HG03103 (cell line): ENCODE data around the gene KCNK10.

Experiments
- ATAC-seq: cut with Tn5 transposase; IDR thresholded peaks from one replicate; pipeline ENCODE4 v1.9.1; 2021; ENCODE audit warnings: low read depth; ENCODE audit not compliant: unreplicated experiment

Gene KCNK10

DNA sequence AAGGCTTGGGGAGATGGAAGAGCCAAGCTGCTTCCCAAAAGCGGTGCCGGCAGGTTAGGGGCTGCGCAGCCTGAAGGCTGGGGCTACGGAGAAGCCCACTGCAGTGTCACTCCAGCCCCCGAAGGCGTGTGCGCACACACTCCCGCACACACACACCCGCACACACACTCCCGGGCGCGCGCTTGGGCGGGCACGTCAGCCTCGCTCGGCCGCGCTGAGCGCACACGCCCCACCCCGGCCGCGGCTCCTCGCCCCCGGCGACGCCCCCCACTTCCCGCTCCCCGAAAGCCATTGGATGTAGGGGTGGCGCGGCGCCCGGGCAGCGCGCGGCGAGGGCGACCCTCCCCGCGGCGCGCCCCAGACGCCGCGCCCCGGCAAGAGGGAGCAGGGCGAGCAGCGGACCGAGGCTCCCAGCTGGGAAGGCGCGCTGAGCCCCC, at the start of gene KCNK10:
TSS of gene KCNK10 (minus strand) at position 184 of the 437 bp plus-strand sequence. CDS start 471 bp downstream, outside the sequence.
- ATAC-seq, result peak; percentile 25

DNA sequence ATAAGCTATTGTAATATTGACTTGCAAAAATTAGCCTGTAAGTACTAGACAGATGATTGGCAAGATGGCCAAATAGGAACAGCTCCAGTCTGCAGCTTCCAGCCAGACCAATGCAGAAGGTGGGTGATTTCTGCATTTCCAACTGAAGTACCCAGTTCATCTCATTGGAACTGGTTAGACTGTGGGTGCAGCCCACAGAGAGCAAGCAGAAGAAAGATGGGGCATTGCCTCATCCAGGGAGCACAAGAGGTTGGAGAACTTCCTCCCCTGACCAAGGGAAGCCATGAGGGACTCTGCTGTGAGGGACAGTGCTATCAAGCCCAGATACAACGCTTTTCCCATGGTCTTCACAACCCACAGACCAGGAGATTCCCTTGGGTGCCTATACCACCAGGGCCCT, 46.4 kb upstream of the KCNK10 start:
- ATAC-seq, result no peak

- ATAC-seq, result no peak
These were observed 41.8 kb upstream of the KCNK10 start for GRCh38 chr14:88364710-88365413.

DNA sequence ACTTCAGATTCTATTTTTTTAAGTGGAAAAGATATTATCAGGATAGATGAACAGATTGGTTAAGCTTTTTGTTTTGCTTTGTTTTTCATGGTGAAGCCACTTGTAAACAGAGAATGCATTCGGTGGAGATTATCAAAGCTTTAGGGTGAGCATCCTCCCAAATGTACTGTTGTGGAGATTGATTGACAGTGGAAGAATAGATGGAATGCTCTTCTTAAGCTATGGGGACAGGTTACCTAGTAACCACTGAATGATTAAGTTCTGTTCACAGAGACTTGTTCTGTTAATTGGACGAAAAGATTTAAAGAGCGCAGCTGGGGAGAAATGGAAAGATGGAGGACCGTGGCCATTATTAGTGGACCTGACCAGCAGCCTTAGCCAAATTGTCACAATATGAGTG, 40.6 kb upstream of the KCNK10 start:
- ATAC-seq, result no peak

GRCh38 chr14:88359500-88359899, 36.4 kb upstream of the KCNK10 start:
- ATAC-seq, result no peak

GRCh38 chr14:88354358-88354757, 31.3 kb upstream of the KCNK10 start:
- no peak for ATAC-seq

DNA sequence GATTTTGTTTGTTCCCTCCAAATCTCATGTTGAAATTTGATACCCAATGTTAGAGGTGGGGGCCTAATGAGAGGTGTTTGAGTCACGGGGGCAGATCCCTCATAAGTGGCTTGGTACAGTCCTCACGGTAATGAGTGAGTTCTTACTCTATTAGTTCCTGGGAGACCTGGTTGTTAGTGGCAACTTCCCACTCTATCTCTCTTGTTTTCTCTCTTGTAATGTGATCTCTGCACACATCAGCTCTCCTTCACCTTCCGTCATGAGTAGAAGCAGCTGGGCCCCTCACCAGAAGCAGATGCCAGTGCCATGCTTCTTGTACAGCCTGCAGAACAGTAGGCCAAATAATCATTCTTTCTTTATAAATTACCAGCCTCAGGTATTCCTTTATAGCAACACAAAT, 29.6 kb upstream of the KCNK10 start:
- no peak for ATAC-seq

DNA sequence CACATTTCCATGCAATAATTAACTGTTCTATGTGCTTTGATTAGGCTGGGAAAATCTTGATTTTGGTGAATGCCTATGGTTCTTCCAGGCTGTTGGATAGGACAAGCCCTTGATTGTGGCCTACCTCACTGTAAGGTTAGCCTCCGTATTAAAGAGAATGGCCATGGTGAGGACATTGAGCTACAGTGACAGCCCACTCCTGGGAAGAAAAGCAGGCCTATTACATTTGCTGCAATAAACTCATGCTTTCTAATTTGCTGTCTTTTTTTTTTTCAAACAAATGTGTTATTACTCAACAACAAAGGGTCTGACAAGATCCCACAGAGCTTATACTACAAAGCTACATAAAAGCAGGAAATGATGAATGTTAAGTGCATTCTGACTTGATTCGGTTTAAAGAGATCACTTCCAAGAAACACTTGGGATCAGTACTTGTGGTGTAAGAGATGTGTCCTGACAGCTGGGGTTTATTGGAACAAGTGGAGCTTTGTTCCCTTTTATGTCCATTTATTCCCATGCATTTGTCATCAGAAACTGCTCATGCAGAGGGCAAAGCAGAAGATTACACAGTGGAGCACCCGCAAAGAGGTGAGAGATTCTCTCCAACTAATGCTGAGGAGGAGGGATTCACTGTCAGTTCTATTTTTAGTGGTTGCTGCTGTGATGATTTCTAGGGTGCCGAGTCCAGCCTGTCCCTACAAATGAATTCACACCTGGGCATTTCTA, 29.1 kb upstream of the KCNK10 start:
- no peak for ATAC-seq

DNA sequence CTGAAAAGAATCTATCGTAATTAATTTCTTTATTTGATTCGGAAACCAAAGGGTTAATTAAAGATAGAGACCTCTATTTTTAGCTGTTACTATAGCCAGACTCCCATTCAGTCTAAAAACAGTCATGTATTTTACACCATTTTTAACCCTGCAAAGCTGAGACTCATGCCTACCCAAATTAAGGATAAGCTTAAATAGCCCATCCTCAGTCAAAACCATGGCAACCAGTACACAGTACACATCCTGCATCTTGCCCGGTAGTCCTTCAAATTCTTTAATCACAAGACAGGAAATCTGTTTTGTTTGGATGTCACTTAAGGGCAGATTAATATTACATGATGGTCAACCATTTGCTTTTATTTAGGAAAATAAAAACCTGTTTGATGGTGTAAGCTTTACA, 25.5 kb upstream of the KCNK10 start:
- ATAC-seq, result no peak

- ATAC-seq, result no peak
These were observed 23.1 kb upstream of the KCNK10 start for GRCh38 chr14:88346048-88346639.

DNA sequence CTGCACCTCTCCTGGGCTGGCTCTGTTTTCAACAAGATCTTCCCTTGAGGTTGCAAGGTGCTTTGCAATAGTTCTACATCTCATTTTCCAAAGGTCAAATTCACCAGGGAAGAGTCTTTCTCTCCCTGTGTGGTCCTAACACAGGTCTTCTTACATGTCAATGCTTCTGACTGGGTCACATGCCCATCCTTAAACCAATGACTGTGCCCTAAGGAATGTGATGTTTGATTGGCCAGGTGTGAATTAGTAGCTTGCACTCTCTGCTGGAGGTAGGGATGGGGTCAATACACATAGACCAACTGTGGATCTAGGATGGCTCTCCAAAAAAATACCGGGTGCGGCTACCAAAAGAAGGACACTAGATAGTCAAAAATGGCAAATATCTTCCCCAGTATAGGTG, 19.9 kb upstream of the KCNK10 start:
- no peak for ATAC-seq

DNA sequence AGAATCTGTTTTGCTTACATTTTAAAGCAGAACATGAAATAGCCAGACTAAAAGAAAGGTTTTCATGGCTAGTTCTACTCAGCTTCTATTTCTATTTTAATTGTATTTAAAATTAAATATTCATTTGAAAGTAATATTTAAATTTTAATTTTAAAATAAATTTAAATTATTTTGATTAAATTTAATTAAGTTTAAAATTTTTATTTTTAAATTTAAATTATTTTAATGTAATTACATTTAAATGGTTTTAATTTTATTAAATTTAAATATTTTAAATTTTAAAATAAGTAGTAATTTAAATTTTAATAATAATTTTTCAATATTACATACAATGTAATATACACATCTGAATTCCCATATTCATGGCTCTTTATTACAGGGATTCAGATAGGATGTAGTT, 17.3 kb upstream of the KCNK10 start:
- ATAC-seq, result no peak

GRCh38 chr14:88333036-88333435, 10.0 kb upstream of the KCNK10 start:
- ATAC-seq, result no peak

DNA sequence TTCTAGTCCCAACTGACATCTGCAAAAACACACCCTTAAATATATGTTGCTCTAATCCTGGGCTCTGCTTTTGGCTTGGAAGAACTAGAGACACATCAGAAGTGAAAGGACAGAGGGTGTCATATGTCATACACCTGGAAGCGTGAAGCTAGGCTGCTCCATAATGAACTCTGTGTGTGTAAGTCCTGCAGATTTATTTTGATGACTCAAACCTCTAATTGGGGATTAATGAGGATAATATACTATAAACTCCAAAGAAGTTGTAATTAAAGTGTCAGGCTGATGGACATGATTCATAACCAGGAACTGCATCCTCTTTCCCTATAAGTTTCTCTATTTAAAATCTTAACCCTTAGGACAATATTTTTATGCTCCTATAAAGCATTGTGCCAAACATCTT, 4.4 kb upstream of the KCNK10 start:
- no peak for ATAC-seq

- ATAC-seq, result no peak
These were observed 3.5 kb upstream of the KCNK10 start for GRCh38 chr14:88326352-88327103.

- no peak for ATAC-seq
These were observed 2.8 kb upstream of the KCNK10 start for GRCh38 chr14:88325883-88326282.

DNA sequence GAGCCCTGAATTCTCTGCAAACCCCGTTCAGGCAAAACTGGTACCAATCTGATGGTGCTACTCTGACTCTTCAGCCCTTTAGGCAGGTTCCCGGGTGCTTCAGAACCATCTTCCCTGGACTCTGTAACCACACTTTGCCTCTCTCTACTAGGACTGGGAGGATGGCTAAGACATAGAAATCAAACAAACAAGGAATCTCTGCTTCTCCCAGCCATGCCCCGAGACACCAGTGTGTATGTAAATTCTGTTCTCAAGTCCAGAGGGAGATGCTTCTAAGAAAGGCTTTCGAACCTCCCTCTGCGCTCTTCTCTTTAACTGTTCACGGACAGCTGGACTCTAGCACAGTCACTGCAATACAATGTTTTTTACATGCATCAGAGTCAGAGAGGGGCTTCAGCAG, 1.9 kb upstream of the KCNK10 start:
- no peak for ATAC-seq

DNA sequence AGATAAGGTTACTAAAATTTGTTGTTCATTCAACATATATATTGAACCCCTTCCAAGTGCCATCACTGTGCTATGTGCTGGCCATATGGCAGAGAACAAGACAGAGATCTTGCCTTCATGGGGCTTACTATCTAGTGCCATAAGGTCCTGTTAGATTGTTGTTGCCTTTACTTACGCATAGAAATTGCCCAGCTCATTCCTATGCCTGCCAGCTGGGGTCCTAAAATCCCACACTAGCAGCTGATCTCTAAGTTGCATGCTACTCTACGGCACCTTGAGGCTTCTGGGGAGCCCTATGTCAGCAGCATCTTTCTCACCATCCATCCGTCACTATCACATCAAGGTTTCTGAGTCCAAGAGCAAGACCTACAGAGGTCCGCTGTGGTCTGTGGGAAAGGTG, 1.4 kb upstream of the KCNK10 start:
- no peak for ATAC-seq

DNA sequence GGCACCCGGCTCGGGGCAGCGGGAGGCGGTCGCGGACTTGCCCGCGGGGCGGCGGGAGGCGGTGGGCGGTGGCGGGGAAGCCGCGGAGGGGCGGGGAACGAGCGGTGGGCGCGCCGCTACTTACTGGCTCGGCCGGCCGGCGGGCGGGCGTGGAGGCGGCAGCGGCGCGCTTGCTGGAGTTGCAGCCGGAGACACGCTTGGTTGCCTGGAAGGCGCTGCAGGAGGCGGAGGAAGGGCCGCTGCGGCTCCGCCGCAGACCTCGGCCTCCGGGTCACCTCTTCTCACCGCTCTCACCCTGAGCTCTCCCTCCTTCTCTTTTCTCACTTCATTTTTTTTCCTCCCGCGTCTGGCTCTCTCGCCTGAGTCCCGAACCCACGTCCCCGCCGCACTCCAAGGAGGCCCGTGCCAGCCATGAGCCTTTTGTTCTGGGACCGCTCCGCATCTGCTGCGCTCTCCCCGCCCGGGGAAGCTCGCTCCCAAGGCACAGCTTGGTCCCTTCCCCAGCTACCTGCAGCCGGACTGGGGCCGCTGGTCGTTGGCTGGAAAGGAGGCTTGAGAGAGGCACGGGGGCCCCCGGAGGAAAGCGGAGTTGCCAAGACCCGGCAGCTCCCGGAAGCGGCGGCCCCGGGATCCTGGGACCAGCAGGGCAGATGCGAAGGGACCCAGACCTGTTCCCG, 592 bp upstream of the KCNK10 start:
- ATAC-seq, result peak; percentile 94

DNA sequence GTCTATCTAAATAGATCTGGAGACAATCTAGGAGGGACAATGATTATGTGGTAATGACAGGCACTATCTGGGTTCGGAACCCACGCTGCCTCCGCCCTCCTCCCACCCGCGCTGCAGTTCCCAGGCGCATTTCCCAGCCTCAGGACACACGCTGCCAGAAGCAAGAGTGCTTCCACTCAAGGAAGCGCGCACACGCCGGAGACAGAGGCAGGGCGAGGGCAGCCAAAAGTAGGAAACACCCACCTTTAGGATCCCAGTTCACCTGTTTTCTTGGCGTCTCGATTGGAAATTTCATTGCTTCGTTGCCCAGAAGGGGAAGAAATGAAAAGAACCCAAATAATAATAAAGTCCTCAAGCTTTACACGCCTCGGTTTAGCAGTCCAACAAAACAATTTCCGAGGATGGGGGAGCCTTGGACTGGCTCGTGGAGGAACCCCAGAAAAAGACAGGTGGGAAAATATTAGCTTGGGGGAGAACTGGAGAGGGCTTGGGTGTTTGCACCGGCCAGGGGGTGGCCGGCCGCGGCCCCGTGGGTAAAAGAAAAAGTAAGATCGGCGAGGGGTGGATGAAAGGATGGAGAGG, 474 bp downstream of the KCNK10 start:
- no peak for ATAC-seq
